OCI-LY7 (cell line): ENCODE results near the gene TMEM131L. TPM values are rescaled to one million over a fixed set of nuclear protein-coding genes. Genes with fewer than 3 reads are reported as not detected.

Experiments used
- BruUV-seq: library from RNA; stranded (reverse); fragments of 400-500 nt; replicated peaks from 2 replicates; lab custom pipeline; 2021; lab: Mats Ljungman, UMichigan
- CTCF ChIA-PET: fragments of 300-600 bp; sonication (Branson Sonifier 250); formaldehyde crosslinking; loops from one replicate; lab custom pipeline; 2022; ENCODE audit warnings: antibody characterized with exemption; ENCODE audit not compliant: unreplicated experiment; lab: Charles Lee
- POLR2A ChIA-PET: fragments of 300-600 bp; sonication (Branson Sonifier 250); formaldehyde crosslinking; loops from one replicate; lab custom pipeline; 2022; ENCODE audit warnings: antibody characterized with exemption; lab: Charles Lee
- DNase-seq: peaks from one replicate; pipeline ENCODE4 v3.0.0-alpha.2; 2015; ENCODE audit warnings: low spot score
- H2AFZ ChIP-seq: fragments of 200-600 bp; sonication (generic), shearing (Covaris generic); 2 replicates; pipeline ENCODE4 v1.6.1; 2014; ENCODE audit warnings: mild to moderate bottlenecking, antibody characterized with exemption, low read length, moderate library complexity
- H3K27ac ChIP-seq: fragments of 200-600 bp; sonication (generic); 2 replicates; pipeline ENCODE4 v1.5.1; 2014; ENCODE audit warnings: mixed run types, low read depth, mild to moderate bottlenecking, moderate library complexity, low read length, inconsistent platforms; ENCODE audit not compliant: poor library complexity, severe bottlenecking
- H3K36me3 ChIP-seq: fragments of 200-600 bp; sonication (generic); 2 replicates; pipeline ENCODE4 v1.6.1; 2014; ENCODE audit warnings: mild to moderate bottlenecking, antibody characterized with exemption, low read length, moderate library complexity, mixed read lengths; ENCODE audit not compliant: insufficient read depth
- H3K4me1 ChIP-seq: fragments of 200-600 bp; sonication (generic); 2 replicates; pipeline ENCODE4 v1.5.1; 2014; ENCODE audit warnings: mild to moderate bottlenecking, low read length; ENCODE audit not compliant: insufficient read depth, poor library complexity, severe bottlenecking
- H3K4me2 ChIP-seq: fragments of 200-600 bp; sonication (generic); 2 replicates; pipeline ENCODE4 v1.6.1; 2014; ENCODE audit warnings: mild to moderate bottlenecking, low read length
- H3K4me3 ChIP-seq: fragments of 200-600 bp; sonication (generic); 2 replicates; pipeline ENCODE4 v1.5.1; 2014; ENCODE audit warnings: mild to moderate bottlenecking, low read depth, low read length; ENCODE audit not compliant: poor library complexity, severe bottlenecking
- H3K79me2 ChIP-seq: fragments of 200-600 bp; sonication (generic); 2 replicates; pipeline ENCODE4 v1.6.1; 2016; ENCODE audit warnings: low read depth, mild to moderate bottlenecking, low read length, moderate library complexity, mixed read lengths; ENCODE audit not compliant: insufficient read depth
- H3K9me2 ChIP-seq: fragments of 200-600 bp; sonication (generic); 2 replicates; pipeline ENCODE4 v1.6.1; 2016; ENCODE audit warnings: mild to moderate bottlenecking, low read length, mixed read lengths; ENCODE audit not compliant: insufficient read depth
- H3K9me3 ChIP-seq: fragments of 200-600 bp; sonication (generic); 2 replicates; pipeline ENCODE4 v1.6.1; 2014; ENCODE audit warnings: mild to moderate bottlenecking, mixed run types, low read length, mixed read lengths
- H4K20me1 ChIP-seq: fragments of 200-600 bp; sonication (generic); 2 replicates; pipeline ENCODE4 v1.6.1; 2014; ENCODE audit warnings: mild to moderate bottlenecking, antibody characterized with exemption, low read length, moderate library complexity, mixed read lengths; ENCODE audit not compliant: insufficient read depth
- CTCF ChIP-seq: fragments of 200-600 bp; sonication (generic); conservative IDR thresholded peaks from 2 replicates; pipeline ENCODE4 v1.5.1; 2014; ENCODE audit warnings: mild to moderate bottlenecking, antibody characterized with exemption, low read length, moderate library complexity, mixed read lengths
- EZH2phosphoT487 ChIP-seq: fragments of 200-600 bp; sonication (generic); IDR thresholded peaks from 2 replicates; pipeline ENCODE4 v1.6.1; 2018; ENCODE audit warnings: low read depth, borderline replicate concordance, mild to moderate bottlenecking, mixed run types, antibody characterized with exemption, low read length, moderate library complexity, mixed read lengths
- intact Hi-C: fragments of 100-400 bp; cut with micrococcal nuclease; formaldehyde crosslinking; loops from one replicate; pipeline ENCODE4 v1.10.0; 2022; ENCODE audit not compliant: unreplicated experiment
- total RNA-seq, 2 experiments: library from RNA; depleted of rRNA in 1 of 2; stranded (reverse); fragments of >200 nt in 1 of 2; shearing (Covaris generic) in 1 of 2; gene quantifications; 2 replicates each; pipeline ENCODE4 v1.2.3, GENCODE V29; 2014 to 2022

TMEM131L gene
- total RNA-seq, 2 experiments from 2014 or later: 133 to 148 TPM

GRCh38 chr4:153486281-153487151 lies 20.4 kb downstream of the TMEM131L start:
- H3K36me3 ChIP-seq: peaks cover 92% of the 10 kb centered on the region
- no peaks in the 10 kb centered on the region for H3K9me2 ChIP-seq
- H3K4me3 ChIP-seq: peak overlapping the region; percentile 32
- peaks cover 71% of the 10 kb centered on the region for H4K20me1 ChIP-seq
- peak overlapping the region; percentile 66 for H3K4me2 ChIP-seq
- CTCF ChIA-PET: interaction anchor here (1.1 to 1.9 kb wide), 2 partner anchors 9 to 11 kb away, joined by 3 to 9 read pairs; no protein-coding TSS in a partner anchor
- BruUV-seq: no TSS peak
- H3K79me2 ChIP-seq: peaks cover 100% of the 10 kb centered on the region
- TF ChIP-seq EZH2phosphoT487 (no peak), CTCF (no peak)
- no peaks in the 10 kb centered on the region for H3K9me3 ChIP-seq
- no peak for DNase-seq
- H2AFZ ChIP-seq: no peak overlapping the region
- H3K27ac ChIP-seq: peak overlapping the region; percentile 49
- intact Hi-C loops: no loop called here
- H3K4me1 ChIP-seq: peaks cover 92% of the 10 kb centered on the region
- POLR2A ChIA-PET: interaction anchor here (0.6 to 2.7 kb wide), 12 partner anchors 8 to 143 kb away, joined by 3 to 15 read pairs (median 4); no protein-coding TSS in a partner anchor

GRCh38 chr4:153488006-153488891 lies 22.1 kb downstream of the TMEM131L start:
- peaks cover 90% of the 10 kb centered on the region for H3K4me1 ChIP-seq
- H3K9me2 ChIP-seq: no peaks in the 10 kb centered on the region
- CTCF ChIA-PET: no interaction called here
- H3K4me3 ChIP-seq: peak overlapping the region; percentile 32
- no peaks in the 10 kb centered on the region for H3K9me3 ChIP-seq
- TF ChIP-seq EZH2phosphoT487: no peak
- no peak for TF ChIP-seq CTCF
- intact Hi-C loops: no loop called here
- POLR2A ChIA-PET: interaction anchor here (0.6 to 2.7 kb wide), 6 partner anchors 9 to 208 kb away, joined by 3 to 15 read pairs (median 3); partner anchors contain the start of gene TMEM131L
- peaks cover 77% of the 10 kb centered on the region for H4K20me1 ChIP-seq
- DNase-seq: no peak
- H3K36me3 ChIP-seq: peaks cover 89% of the 10 kb centered on the region
- BruUV-seq: no TSS peak
- H3K27ac ChIP-seq: peak overlapping the region; percentile 49
- H3K79me2 ChIP-seq: peaks cover 98% of the 10 kb centered on the region
- no peak overlapping the region for H2AFZ ChIP-seq
- peak overlapping the region; percentile 66 for H3K4me2 ChIP-seq
